ENCODE data around the gene KAT6B.

DNA sequence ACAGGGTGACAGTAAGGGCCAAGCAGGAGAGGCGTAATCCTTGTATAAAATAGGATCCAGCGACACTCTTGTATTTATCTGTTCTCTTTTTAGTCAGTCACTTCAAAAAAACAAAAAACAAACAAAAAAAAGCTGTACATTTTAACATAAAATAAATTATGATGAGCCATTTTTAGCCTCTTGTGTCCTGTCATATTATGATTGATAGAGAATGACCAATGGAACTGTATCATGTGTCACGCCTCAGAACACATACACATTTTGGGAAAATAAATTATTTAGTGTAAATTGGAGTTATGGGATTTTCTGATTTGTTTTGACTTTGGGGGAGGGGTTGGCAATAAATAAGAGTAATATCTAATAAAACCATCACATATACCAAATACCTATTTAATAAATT lies 205.7 kb downstream of the KAT6B start:
- TF ChIP-seq, protein P1, sequence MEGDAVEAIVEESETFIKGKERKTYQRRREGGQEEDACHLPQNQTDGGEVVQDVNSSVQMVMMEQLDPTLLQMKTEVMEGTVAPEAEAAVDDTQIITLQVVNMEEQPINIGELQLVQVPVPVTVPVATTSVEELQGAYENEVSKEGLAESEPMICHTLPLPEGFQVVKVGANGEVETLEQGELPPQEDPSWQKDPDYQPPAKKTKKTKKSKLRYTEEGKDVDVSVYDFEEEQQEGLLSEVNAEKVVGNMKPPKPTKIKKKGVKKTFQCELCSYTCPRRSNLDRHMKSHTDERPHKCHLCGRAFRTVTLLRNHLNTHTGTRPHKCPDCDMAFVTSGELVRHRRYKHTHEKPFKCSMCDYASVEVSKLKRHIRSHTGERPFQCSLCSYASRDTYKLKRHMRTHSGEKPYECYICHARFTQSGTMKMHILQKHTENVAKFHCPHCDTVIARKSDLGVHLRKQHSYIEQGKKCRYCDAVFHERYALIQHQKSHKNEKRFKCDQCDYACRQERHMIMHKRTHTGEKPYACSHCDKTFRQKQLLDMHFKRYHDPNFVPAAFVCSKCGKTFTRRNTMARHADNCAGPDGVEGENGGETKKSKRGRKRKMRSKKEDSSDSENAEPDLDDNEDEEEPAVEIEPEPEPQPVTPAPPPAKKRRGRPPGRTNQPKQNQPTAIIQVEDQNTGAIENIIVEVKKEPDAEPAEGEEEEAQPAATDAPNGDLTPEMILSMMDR (IDR thresholded peaks at IDR 0.05) = no peak
- TF ChIP-seq EZH2 (IDR thresholded peaks at IDR 0.05; ENCODE audit: borderline replicate concordance, insufficient read depth, low read depth, low read length, poor library complexity, severe bottlenecking) = no peak
